GM12874 (cell line): ENCODE data around the gene EBF4.

Experiments
- TF ChIP-seq, protein P1 (sequence below): IDR thresholded peaks from 2 replicates; pipeline ENCODE4 v1.5.1; 2011; ENCODE audit warnings: low read depth, mild to moderate bottlenecking, control low read depth, low read length, moderate library complexity; ENCODE audit not compliant: insufficient read depth

Gene EBF4

DNA sequence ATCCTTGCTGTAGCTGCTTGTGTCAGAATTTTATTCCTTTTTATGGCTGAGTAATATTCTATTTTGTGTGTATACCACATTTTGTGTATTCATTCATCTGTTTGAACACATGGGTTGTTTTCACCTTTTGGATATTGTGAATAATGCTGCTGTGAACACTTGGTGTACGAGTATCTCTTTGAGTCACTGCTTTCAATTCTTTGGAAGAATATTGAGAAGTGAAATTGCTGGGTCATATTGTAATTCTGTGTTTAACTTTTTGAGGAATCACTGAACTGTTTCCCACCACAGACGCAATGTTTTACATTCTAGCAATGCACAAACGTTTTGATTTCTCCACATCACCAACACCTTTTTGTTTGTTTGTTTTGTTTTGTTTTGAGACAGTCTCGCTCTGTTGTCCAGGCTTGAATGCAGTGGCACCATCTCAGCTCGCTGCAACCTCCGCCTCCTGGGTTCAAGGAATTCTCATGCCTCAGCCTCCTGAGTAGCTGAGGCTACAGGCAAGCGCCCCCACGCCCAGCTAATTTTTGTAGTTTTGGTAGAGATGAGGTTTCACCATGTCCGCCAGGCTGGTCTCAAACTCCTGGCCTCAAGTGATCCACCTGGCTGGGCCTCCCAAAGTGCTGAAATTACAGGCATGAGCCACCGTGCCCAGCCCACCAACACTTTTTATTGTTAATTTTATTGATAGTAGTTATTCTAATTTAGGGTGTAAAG is 86.2 kb downstream of the EBF4 start:
- TF ChIP-seq, protein P1, sequence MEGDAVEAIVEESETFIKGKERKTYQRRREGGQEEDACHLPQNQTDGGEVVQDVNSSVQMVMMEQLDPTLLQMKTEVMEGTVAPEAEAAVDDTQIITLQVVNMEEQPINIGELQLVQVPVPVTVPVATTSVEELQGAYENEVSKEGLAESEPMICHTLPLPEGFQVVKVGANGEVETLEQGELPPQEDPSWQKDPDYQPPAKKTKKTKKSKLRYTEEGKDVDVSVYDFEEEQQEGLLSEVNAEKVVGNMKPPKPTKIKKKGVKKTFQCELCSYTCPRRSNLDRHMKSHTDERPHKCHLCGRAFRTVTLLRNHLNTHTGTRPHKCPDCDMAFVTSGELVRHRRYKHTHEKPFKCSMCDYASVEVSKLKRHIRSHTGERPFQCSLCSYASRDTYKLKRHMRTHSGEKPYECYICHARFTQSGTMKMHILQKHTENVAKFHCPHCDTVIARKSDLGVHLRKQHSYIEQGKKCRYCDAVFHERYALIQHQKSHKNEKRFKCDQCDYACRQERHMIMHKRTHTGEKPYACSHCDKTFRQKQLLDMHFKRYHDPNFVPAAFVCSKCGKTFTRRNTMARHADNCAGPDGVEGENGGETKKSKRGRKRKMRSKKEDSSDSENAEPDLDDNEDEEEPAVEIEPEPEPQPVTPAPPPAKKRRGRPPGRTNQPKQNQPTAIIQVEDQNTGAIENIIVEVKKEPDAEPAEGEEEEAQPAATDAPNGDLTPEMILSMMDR, result no peak

DNA sequence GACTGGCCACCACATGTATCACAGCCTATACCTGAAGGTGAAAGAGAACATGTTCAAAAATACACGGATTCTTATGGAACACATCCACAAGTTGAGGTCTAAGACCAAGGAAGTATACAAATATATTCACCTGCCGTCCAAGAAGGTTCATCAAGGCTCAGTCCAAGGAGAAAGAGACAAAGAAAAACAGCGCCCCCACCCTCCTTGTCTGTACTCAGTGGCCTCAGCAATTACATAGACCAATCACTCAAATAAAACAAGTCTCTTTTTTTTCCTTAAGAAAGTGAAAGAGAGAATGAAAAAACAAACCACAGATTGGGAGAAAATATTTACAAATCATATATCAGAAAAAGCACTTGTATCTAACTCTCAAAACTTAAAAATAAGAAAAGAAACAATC is 88.4 kb downstream of the EBF4 start:
- TF ChIP-seq, protein P1, result no peak

DNA sequence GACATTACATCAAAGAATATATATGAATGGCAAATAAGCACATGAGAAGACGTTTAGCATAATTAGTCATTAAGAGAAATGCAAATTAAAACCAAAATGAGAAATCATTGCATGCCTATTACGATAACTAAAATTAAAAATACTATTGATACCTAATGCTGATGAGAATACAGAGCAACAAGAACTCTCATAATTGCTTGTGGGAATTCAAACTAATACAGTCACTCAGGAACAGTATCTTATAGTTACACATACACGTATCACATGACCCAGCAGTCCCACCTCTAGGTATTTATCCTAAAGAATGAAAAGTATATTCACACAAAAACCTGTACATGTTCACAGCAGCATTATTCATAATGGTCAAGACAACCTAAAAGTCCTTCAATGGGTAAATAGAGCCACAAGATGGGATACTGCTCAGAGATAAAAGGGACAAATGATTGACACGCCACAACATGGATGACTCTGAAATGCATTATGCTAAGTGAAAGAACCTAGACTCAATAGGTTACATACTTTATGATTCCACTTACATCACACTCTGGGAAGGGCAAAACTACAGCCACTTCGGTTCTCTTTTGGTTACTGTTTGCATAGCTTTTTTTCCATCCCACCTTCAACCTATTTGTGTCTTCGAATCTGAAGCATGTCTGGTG is 91.5 kb downstream of the EBF4 start:
- TF ChIP-seq, protein P1, result no peak

DNA sequence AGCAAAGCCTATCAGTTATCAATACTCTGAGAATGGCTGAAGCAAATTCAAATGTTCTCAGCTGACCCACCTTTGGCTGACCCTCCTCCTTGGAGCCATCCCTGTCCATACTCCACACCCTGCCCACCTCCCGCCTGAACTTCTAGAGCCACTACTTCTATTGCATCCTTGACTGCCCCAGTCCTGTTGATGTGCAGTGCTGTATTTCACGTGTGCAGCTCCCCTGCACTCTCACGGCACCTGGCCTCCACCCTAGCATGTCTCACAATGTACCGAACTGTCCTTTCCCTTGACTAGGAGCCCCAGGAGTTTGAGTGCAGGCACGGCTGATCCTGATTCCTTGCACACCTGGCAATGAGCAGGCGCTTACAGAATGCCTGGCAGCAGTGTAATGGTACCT is 100.9 kb downstream of the EBF4 start:
- TF ChIP-seq, protein P1, result no peak

DNA sequence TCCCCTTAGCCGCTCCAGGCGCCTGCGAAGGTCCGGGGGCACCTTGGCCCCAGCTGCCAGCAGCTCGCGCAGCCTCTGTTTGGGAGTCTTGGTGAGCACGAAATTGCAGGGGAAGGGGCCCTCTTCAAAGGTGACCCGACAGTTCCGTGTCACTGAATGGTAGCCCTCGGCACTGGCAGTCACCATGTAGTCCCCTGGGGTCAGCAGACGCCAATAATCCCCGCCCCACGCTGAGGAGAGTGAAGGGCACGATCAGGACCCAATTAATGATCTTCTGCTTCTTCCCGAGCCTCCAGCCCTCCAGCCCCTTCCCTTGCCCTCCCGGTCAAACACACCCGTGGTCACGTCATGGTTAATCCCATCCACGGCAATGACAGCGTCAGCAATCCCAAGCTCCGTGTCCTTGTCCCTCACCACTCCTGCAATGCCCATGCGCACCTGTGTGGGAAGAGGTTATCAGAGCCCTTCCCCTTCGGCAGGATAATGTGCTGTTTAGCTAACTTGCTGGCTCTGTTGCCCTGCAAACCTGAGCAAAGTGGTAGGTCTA is 101.7 kb downstream of the EBF4 start:
- TF ChIP-seq, protein P1, result no peak

DNA sequence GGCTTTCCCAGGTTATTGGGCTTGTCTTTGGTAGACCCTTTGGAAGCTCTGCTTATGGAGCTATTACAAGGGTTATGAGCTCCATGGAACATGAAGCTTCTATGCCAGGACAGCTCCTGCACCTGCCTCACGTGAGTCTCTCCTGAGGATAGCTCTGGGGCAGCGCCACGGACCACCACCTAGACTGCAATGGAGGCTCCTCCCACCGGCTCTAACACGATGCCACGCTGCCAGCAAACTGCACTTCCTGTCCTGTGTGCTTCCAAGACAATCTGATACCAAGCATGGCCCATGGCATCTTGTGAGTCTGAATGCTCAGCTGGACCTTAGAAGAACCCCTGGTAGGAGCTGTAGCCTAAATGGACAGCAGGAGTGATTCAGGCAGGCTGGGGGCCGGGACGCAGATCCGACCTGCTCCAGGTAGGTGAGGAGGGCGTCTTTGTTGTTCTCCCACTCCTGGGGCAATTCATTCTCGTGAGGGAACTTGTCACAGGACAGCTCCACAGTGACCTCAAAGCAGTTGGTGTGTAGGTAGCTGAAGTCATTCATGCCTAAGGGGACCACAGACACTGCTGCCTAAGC is 102.4 kb downstream of the EBF4 start:
- TF ChIP-seq, protein P1, result no peak

DNA sequence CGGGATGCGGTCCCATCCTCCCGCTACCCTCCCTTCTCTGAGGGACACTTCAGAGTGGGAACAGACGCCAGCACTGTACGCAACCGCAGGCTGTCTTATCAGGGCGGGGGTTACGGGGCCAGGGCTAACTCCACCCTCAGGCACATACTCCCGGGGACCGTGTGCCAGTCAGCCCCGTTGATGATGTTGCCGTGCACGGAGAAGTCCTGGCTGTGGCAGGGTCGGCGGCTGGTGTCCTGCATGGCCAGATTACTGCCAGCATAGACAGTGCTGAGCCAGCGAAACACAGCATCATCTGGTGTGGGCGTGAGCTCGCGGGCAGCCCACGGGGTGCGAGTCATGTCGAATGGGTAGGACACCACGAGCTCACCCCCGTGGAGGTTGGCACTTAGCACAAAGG is 102.9 kb downstream of the EBF4 start:
- TF ChIP-seq, protein P1, result no peak
